HCT116 (cell line): ENCODE results near the gene MCRIP2. TPM values are rescaled to one million over a fixed set of nuclear protein-coding genes. Genes with fewer than 3 reads are reported as not detected.

Experiments used
- ATAC-seq: fragments of 200-7000 bp; cut with Tn5 transposase; 2 replicates; pipeline ENCODE4 v1.9.1; 2020; ENCODE audit warnings: mild to moderate bottlenecking, moderate library complexity
- BruUV-seq: library from RNA; stranded (reverse); fragments of 400-500 nt; replicated peaks from 2 replicates; lab custom pipeline; 2021; lab: Mats Ljungman, UMichigan
- CTCF ChIA-PET: fragments of 300-600 bp; sonication (Branson Sonifier 250); formaldehyde crosslinking; loops from one replicate; lab custom pipeline; 2021; ENCODE audit warnings: antibody characterized with exemption; lab: Charles Lee
- POLR2A ChIA-PET: fragments of 300-600, 350-600 bp; sonication (Branson Sonifier 250); formaldehyde crosslinking; loops from one replicate; lab custom pipeline; 2021; ENCODE audit warnings: antibody characterized with exemption; lab: Charles Lee
- RAD21 ChIA-PET, 2 experiments: fragments of 300-600 bp; sonication (Branson Sonifier 250); formaldehyde crosslinking; loops; one replicate each; lab custom pipeline; 2023; ENCODE audit warnings: low total read pairs in 2 of 2; ENCODE audit not compliant: uncharacterized antibody in 2 of 2, unreplicated experiment in 2 of 2, low non-redundant PET in 1 of 2; lab: Charles Lee
- DNase-seq: peaks from one replicate; pipeline ENCODE4 v3.0.0-alpha.2; 2010; ENCODE audit warnings: low read depth, low spot score
- H2AFZ ChIP-seq: fragments of 200-600 bp; shearing (Covaris generic), sonication (generic); 2 replicates; pipeline ENCODE4 v1.6.1; 2017; ENCODE audit warnings: low read depth, mixed run types, mixed read lengths, antibody characterized with exemption, low read length; ENCODE audit not compliant: poor library complexity, severe bottlenecking
- H3K27ac ChIP-seq: 2 replicates; pipeline ENCODE4 v1.5.1; 2012; ENCODE audit warnings: low read depth, low read length
- H3K27me3 ChIP-seq: fragments of 200-600 bp; sonication (generic); 2 replicates; pipeline ENCODE4 v1.6.1; 2016; ENCODE audit warnings: mixed run types, low read length, mixed read lengths; ENCODE audit not compliant: insufficient read depth
- H3K36me3 ChIP-seq, 2 experiments: fragments of 200-500 bp in 1 of 2; fragments of 200-600 bp in 1 of 2; sonication (Bioruptor generic) in 1 of 2; sonication (generic) in 1 of 2; 2 replicates each; pipeline versions ENCODE4 v1.5.1 to v1.6.1; 2014 to 2016; ENCODE audit warnings: low read length in 2 of 2, inconsistent platforms in 1 of 2, mixed read lengths in 1 of 2, mixed run types in 1 of 2; ENCODE audit not compliant: insufficient read depth in 2 of 2, control insufficient read depth in 1 of 2
- H3K4me1 ChIP-seq, 2 experiments: fragments of 200-600 bp in 1 of 2; sonication (generic) in 1 of 2; 2 replicates each; pipeline versions ENCODE4 v1.5.1 to v1.6.1; 2012 to 2017; ENCODE audit warnings: low read length in 2 of 2, inconsistent platforms in 1 of 2, mild to moderate bottlenecking in 1 of 2, mixed read lengths in 1 of 2, mixed run types in 1 of 2, moderate library complexity in 1 of 2; ENCODE audit not compliant: insufficient read depth in 2 of 2, control insufficient read depth in 1 of 2
- H3K4me2 ChIP-seq: fragments of 200-600 bp; sonication (generic); 2 replicates; pipeline ENCODE4 v1.6.1; 2017; ENCODE audit warnings: mixed run types, low read length, mixed read lengths
- H3K4me3 ChIP-seq, 2 experiments: fragments of 200-600 bp in 1 of 2; sonication (generic) in 1 of 2; replicated peaks in 1 of 2; 2 replicates each; pipeline ENCODE4 v1.5.1; 2011 to 2016; ENCODE audit warnings: low read length in 2 of 2, control low read depth in 1 of 2, low read depth in 1 of 2, mild to moderate bottlenecking in 1 of 2, mixed read lengths in 1 of 2, mixed run types in 1 of 2
- H3K79me2 ChIP-seq: fragments of 200-600 bp; sonication (generic); 2 replicates; pipeline ENCODE4 v1.6.1; 2017; ENCODE audit warnings: mild to moderate bottlenecking, mixed run types, low read length, moderate library complexity, mixed read lengths; ENCODE audit not compliant: insufficient read depth
- H3K9ac ChIP-seq: fragments of 200-600 bp; sonication (generic); 2 replicates; pipeline ENCODE4 v1.6.1; 2016; ENCODE audit warnings: low read length, mixed read lengths
- H3K9me2 ChIP-seq: fragments of 200-600 bp; sonication (generic), shearing (Covaris generic); 2 replicates; pipeline ENCODE4 v1.6.1; 2017; ENCODE audit warnings: mixed run types, mild to moderate bottlenecking, moderate library complexity; ENCODE audit not compliant: insufficient read depth
- H3K9me3 ChIP-seq, 2 experiments: fragments of 200-500 bp in 1 of 2; fragments of 200-600 bp in 1 of 2; sonication (Bioruptor generic) in 1 of 2; sonication (generic) in 1 of 2; 2 replicates each; pipeline ENCODE4 v1.6.1; 2014 to 2017; ENCODE audit warnings: low read length in 2 of 2, mixed read lengths in 2 of 2, inconsistent platforms in 1 of 2, low read depth in 1 of 2, mild to moderate bottlenecking in 1 of 2, mixed run types in 1 of 2, moderate library complexity in 1 of 2; ENCODE audit not compliant: control insufficient read depth in 1 of 2, insufficient read depth in 1 of 2
- H4K20me1 ChIP-seq: fragments of 200-600 bp; sonication (generic), shearing (Covaris generic); 2 replicates; pipeline ENCODE4 v1.6.1; 2017; ENCODE audit warnings: mixed run types, mild to moderate bottlenecking, moderate library complexity; ENCODE audit not compliant: insufficient read depth
- CEBPB ChIP-seq: IDR thresholded peaks from 2 replicates; pipeline ENCODE4 v1.6.1; 2012; ENCODE audit warnings: low read depth
- EZH2 ChIP-seq: fragments of 200-600 bp; sonication (generic); IDR thresholded peaks from 2 replicates; pipeline ENCODE4 v1.6.1; 2017; ENCODE audit warnings: antibody characterized with exemption, mixed run types
- EZH2phosphoT487 ChIP-seq: fragments of 200-600 bp; IDR thresholded peaks from 2 replicates; pipeline ENCODE4 v1.6.1; 2018; ENCODE audit warnings: antibody characterized with exemption, borderline replicate concordance
- FOSL1 ChIP-seq: IDR thresholded peaks from 2 replicates; pipeline ENCODE4 v1.6.1; 2012; ENCODE audit warnings: low read depth
- JUND ChIP-seq: IDR thresholded peaks from 2 replicates; pipeline ENCODE4 v1.6.1; 2012
- RAD21 ChIP-seq: IDR thresholded peaks from 2 replicates; pipeline ENCODE4 v1.6.1; 2012; ENCODE audit warnings: low read depth, mild to moderate bottlenecking
- SP1 ChIP-seq: IDR thresholded peaks from 2 replicates; pipeline ENCODE4 v1.6.1; 2012; ENCODE audit warnings: low read depth
- SRF ChIP-seq: IDR thresholded peaks from 2 replicates; pipeline ENCODE4 v1.6.1; 2012; ENCODE audit warnings: low read depth
- intact Hi-C: fragments of 100-400 bp; cut with micrococcal nuclease; formaldehyde crosslinking; loops from 2 replicates; pipeline ENCODE4 v1.10.0; 2022
- total RNA-seq: library from RNA; stranded (reverse); gene quantifications from one replicate; pipeline ENCODE4 v1.2.1, GENCODE V29; 2021; ENCODE audit not compliant: unreplicated experiment
- TF ChIP-seq, protein P1 (sequence below): IDR thresholded peaks from 2 replicates; pipeline ENCODE4 v1.6.1; 2011; ENCODE audit warnings: mild to moderate bottlenecking, low read length, moderate library complexity; ENCODE audit not compliant: insufficient replicate concordance; ENCODE audit errors: extremely low read depth
- TF ChIP-seq, protein P2 (sequence below), 3 experiments: fragments of 200-600 bp in 1 of 3; sonication (generic) in 1 of 3; IDR thresholded peaks in 2 of 3; conservative IDR thresholded peaks in 1 of 3; 2 replicates each; pipeline ENCODE4 v1.5.1; 2012 to 2017; ENCODE audit warnings: low read depth in 2 of 3, low read length in 2 of 3, antibody characterized with exemption in 1 of 3, borderline replicate concordance in 1 of 3, control low read depth in 1 of 3, mild to moderate bottlenecking in 1 of 3, mixed read lengths in 1 of 3, mixed run types in 1 of 3, moderate library complexity in 1 of 3; ENCODE audit not compliant: insufficient read depth in 1 of 3

MCRIP2 gene
- total RNA-seq, 1 experiment from 2014 or later = 34.9 TPM

DNA sequence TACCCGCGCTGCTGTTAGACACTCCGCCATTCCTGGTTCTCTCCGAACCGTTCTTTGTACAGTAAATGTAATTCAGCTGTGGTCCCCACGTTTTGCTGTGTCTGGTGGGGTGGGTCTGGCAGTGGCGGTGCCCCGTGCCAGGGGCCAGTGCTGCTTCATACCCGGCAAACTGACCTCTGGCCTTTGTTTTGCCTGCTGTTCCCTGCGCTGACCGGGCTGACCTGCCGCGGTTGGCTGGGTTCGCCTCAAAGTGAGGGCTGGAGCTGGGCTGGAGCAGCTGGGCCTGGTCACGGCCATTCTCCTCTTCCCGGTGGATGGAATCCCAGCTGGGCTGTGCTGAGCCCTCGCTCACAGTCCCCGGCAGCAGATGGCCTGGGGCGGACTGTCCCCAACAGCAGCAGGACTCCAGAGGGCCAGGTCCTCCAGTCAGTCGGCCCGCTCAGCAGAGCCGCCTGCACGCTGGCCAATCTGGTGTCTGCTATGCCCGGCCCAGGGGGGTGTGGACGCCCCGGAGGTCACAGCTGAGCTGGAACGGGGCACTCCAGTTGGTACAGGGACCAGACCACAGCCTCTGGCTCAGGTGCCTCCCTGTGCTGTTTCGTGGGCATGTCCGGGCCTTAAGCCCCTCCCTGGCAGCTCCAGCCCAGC is 12.3 kb upstream of the MCRIP2 start:
- ChIA-PET RAD21 (no interaction called here), CTCF (no interaction called here), POLR2A (no interaction called here)
- H3K9ac ChIP-seq = no peak overlapping the region
- H3K79me2 ChIP-seq = no peaks in the 10 kb centered on the region
- peaks cover 29 to 44% of the 10 kb centered on the region in 2 experiments for H3K4me1 ChIP-seq
- intact Hi-C loops = loop anchor here (5.0 kb wide), 1 partner anchor 37 kb away; the partner anchor contains the start of gene RAB40C
- H3K4me3 ChIP-seq = no peak overlapping the region
- no peak for TF ChIP-seq SRF
- TF ChIP-seq SP1 = no peak
- no peak for TF ChIP-seq JUND
- TF ChIP-seq FOSL1 = no peak
- no peak for TF ChIP-seq CEBPB
- TF ChIP-seq EZH2phosphoT487 = no peak
- TF ChIP-seq, all 23 proteins: peak for 0
- Histone ChIP-seq H3K27me3 (no peaks in the 10 kb centered on the region), H3K4me2 (no peak overlapping the region), H3K27ac (no peak overlapping the region), H3K9me2 (no peaks in the 10 kb centered on the region), H2AFZ (no peak overlapping the region), H3K36me3 (no peaks in the 10 kb centered on the region), H3K9me3 (no peaks in the 10 kb centered on the region), H4K20me1 (no peaks in the 10 kb centered on the region)
- DNase-seq (no peak), ATAC-seq (no peak)
- BruUV-seq = no TSS peak

DNA sequence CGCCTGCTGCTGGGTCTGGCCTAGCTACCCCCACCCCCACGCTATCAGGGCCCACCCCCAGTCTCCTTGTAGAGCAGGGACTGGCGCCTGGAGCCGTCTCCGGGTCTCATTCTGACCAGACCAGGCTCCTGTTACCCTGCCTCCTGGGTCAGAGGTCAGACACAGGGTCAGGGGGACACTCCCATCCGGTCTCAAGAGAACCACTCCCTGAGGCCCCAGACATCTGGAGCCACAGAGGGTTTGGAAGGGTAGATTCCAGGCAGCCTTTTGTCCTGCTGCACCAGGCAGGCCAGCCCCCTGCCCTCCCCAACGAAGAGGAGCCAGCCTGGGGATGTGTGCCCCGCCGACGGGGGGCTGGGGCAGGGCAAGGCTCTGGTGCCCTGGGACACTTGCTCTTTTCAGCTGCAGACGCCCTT is 11.8 kb upstream of the MCRIP2 start:
- DNase-seq (no peak), ATAC-seq (no peak)
- Histone ChIP-seq H3K9me3 (no peaks in the 10 kb centered on the region), H4K20me1 (no peaks in the 10 kb centered on the region), H3K9me2 (no peaks in the 10 kb centered on the region)
- intact Hi-C loops = loop anchor here (5.0 kb wide), 1 partner anchor 38 kb away; the partner anchor contains the start of gene RAB40C
- no peak for TF ChIP-seq SRF
- no peak for TF ChIP-seq EZH2
- TF ChIP-seq, protein P1, sequence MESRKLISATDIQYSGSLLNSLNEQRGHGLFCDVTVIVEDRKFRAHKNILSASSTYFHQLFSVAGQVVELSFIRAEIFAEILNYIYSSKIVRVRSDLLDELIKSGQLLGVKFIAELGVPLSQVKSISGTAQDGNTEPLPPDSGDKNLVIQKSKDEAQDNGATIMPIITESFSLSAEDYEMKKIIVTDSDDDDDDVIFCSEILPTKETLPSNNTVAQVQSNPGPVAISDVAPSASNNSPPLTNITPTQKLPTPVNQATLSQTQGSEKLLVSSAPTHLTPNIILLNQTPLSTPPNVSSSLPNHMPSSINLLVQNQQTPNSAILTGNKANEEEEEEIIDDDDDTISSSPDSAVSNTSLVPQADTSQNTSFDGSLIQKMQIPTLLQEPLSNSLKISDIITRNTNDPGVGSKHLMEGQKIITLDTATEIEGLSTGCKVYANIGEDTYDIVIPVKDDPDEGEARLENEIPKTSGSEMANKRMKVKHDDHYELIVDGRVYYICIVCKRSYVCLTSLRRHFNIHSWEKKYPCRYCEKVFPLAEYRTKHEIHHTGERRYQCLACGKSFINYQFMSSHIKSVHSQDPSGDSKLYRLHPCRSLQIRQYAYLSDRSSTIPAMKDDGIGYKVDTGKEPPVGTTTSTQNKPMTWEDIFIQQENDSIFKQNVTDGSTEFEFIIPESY = no peak
- no peak for TF ChIP-seq RAD21
- TF ChIP-seq, protein P2, sequence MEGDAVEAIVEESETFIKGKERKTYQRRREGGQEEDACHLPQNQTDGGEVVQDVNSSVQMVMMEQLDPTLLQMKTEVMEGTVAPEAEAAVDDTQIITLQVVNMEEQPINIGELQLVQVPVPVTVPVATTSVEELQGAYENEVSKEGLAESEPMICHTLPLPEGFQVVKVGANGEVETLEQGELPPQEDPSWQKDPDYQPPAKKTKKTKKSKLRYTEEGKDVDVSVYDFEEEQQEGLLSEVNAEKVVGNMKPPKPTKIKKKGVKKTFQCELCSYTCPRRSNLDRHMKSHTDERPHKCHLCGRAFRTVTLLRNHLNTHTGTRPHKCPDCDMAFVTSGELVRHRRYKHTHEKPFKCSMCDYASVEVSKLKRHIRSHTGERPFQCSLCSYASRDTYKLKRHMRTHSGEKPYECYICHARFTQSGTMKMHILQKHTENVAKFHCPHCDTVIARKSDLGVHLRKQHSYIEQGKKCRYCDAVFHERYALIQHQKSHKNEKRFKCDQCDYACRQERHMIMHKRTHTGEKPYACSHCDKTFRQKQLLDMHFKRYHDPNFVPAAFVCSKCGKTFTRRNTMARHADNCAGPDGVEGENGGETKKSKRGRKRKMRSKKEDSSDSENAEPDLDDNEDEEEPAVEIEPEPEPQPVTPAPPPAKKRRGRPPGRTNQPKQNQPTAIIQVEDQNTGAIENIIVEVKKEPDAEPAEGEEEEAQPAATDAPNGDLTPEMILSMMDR (IDR thresholded peaks at IDR 0.05 in 2 of 3, conservative IDR thresholded peaks at IDR 0.05 in 1 of 3; ENCODE audit: borderline replicate concordance in 1 of 3, insufficient read depth in 1 of 3, low read depth in 2 of 3, low read length in 2 of 3) = no peak
- TF ChIP-seq, all 23 proteins: peak for 0
- no TSS peak for BruUV-seq
- Histone ChIP-seq H3K27ac (no peak overlapping the region), H3K79me2 (peaks cover 5% of the 10 kb centered on the region; the same call in 1 of the 2 replicates), H3K4me3 (no peak overlapping the region), H3K4me1 (peaks cover 29 to 44% of the 10 kb centered on the region in 2 experiments), H2AFZ (no peak overlapping the region), H3K9ac (no peak overlapping the region), H3K36me3 (no peaks in the 10 kb centered on the region), H3K4me2 (no peak overlapping the region), H3K27me3 (no peaks in the 10 kb centered on the region)
- POLR2A ChIA-PET = no interaction called here
- RAD21 ChIA-PET = no interaction called here
- CTCF ChIA-PET = no interaction called here
